KMS-11 (cell line): Measurements from ENCODE around the gene SLC35E3.

Experiments used
- H2AFZ ChIP-seq: fragments of 200-600 bp; sonication (generic); 2 replicates; pipeline ENCODE4 v1.6.1; 2016; ENCODE audit warnings: antibody characterized with exemption, mixed run types, low read depth
- H3K27ac ChIP-seq: fragments of 200-600 bp; sonication (generic); 2 replicates; pipeline ENCODE4 v1.6.1; 2016; ENCODE audit warnings: mild to moderate bottlenecking, mixed run types
- H3K27me3 ChIP-seq: fragments of 200-600 bp; sonication (generic); 2 replicates; pipeline ENCODE4 v1.6.1; 2017; ENCODE audit warnings: mild to moderate bottlenecking, low read depth, mixed run types, moderate library complexity; ENCODE audit not compliant: insufficient read depth
- H3K36me3 ChIP-seq: fragments of 200-600 bp; sonication (generic); 2 replicates; pipeline ENCODE4 v1.6.1; 2017; ENCODE audit warnings: mild to moderate bottlenecking, mixed run types; ENCODE audit not compliant: insufficient read depth
- H3K4me1 ChIP-seq: fragments of 200-600 bp; sonication (generic); 2 replicates; pipeline ENCODE4 v1.6.1; 2016; ENCODE audit warnings: mild to moderate bottlenecking, low read depth, mixed run types; ENCODE audit not compliant: poor library complexity, severe bottlenecking
- H3K4me2 ChIP-seq: fragments of 200-600 bp; sonication (generic); 2 replicates; pipeline ENCODE4 v1.7.0; 2016; ENCODE audit warnings: mild to moderate bottlenecking, mixed run types
- H3K4me3 ChIP-seq: fragments of 200-600 bp; sonication (generic); IDR thresholded peaks from 2 replicates; pipeline ENCODE4 v1.6.1; 2017; ENCODE audit warnings: low read depth, low read length, mixed read lengths; ENCODE audit not compliant: insufficient read depth
- H3K79me2 ChIP-seq: fragments of 200-600 bp; sonication (generic); 2 replicates; pipeline ENCODE4 v1.6.1; 2016; ENCODE audit warnings: low read depth, mixed run types; ENCODE audit not compliant: insufficient read depth
- H3K9ac ChIP-seq: fragments of 200-600 bp; sonication (generic); 2 replicates; pipeline ENCODE4 v1.6.1; 2016; ENCODE audit warnings: mild to moderate bottlenecking, mixed run types
- H4K20me1 ChIP-seq: fragments of 200-600 bp; sonication (generic); 2 replicates; pipeline ENCODE4 v1.6.1; 2016; ENCODE audit warnings: mild to moderate bottlenecking, mixed run types; ENCODE audit not compliant: insufficient read depth
- CTCF ChIP-seq: fragments of 200-600 bp; sonication (generic); conservative IDR thresholded peaks from 2 replicates; pipeline ENCODE4 v1.6.1; 2017; ENCODE audit warnings: low read depth, mild to moderate bottlenecking, antibody characterized with exemption, low read length, moderate library complexity, mixed read lengths

Gene SLC35E3

DNA sequence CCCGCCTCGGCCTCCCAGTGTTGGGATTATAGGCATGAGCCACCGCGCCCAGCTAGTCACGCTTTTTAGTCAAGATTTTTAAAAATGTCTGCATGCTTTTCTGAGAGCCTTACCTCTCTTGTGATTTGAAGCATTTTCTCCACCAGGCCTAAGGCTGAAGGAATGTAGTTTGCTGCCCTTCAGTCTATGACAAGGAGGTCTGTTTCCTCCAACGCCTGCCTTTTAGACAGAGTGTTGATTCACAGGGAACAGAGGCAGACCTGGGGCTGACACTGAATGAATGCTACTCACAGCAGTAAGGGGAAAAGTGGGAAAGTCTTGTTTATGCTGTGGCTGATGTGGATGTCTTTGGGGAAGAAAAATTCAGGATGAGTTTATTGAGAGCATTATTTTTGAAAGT lies 34.8 kb downstream of the SLC35E3 start:
- Histone ChIP-seq H2AFZ (no peak overlapping the region), H3K27me3 (no peaks in the 10 kb centered on the region), H3K27ac (no peak overlapping the region), H4K20me1 (no peaks in the 10 kb centered on the region), H3K4me2 (no peak overlapping the region), H3K79me2 (no peaks in the 10 kb centered on the region), H3K36me3 (no peaks in the 10 kb centered on the region), H3K9ac (no peak overlapping the region), H3K4me3 (no peak overlapping the region), H3K4me1 (peaks cover 4% of the 10 kb centered on the region)
- TF ChIP-seq CTCF: no peak

DNA sequence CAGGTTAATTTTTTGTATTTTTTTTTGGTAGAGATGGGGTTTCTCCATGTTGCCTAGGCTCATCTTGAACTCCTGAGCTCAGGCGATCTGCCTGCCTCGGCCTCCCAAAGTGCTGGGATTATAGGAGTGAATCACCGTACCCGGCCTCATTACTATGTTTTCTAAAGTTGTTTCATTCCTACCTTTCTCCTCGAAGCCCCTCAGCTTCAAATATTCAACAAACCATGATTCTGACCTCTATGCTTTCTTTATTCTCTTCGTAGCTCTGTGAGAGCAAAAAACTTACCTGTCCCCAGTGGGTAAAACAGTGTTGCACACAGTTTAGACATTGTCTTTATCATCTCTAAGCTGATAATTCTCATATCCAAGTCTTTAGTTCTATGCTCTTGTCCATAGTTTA lies 35.8 kb downstream of the SLC35E3 start:
- H3K27ac ChIP-seq: no peak overlapping the region
- H3K4me3 ChIP-seq: no peak overlapping the region
- H3K36me3 ChIP-seq: no peaks in the 10 kb centered on the region
- H3K79me2 ChIP-seq: no peaks in the 10 kb centered on the region
- no peak overlapping the region for H3K9ac ChIP-seq
- TF ChIP-seq CTCF: no peak
- no peaks in the 10 kb centered on the region for H4K20me1 ChIP-seq
- H3K4me2 ChIP-seq: no peak overlapping the region
- peaks cover 4% of the 10 kb centered on the region for H3K4me1 ChIP-seq
- H2AFZ ChIP-seq: no peak overlapping the region
- H3K27me3 ChIP-seq: no peaks in the 10 kb centered on the region

DNA sequence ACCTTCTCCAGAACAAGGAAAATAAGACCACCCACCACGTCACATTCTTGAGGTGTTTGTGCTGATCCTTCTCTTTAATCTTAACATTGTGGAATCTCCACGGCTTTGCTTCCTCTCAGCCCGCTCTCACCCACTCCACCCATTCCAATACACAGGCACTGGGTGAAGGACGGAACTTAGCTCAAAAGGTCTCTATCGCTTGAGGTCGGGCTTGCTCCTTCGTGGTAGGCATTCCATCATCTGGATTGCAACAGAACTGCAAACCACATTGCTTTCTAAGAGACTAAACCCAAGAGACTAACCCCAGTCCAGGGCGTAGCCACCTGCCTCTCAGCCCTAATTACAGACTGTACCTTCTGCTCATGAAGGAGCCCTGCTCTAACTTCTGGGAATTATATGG lies 38.0 kb downstream of the SLC35E3 start:
- H3K27ac ChIP-seq: no peak overlapping the region

GRCh38 chr12:68785358-68785757 lies 39.4 kb downstream of the SLC35E3 start:
- Histone ChIP-seq H3K79me2 (no peaks in the 10 kb centered on the region), H3K27me3 (no peaks in the 10 kb centered on the region), H3K4me2 (no peak overlapping the region), H3K27ac (no peak overlapping the region), H3K4me3 (no peak overlapping the region), H2AFZ (no peak overlapping the region), H3K4me1 (no peaks in the 10 kb centered on the region), H3K36me3 (no peaks in the 10 kb centered on the region), H3K9ac (no peak overlapping the region), H4K20me1 (no peaks in the 10 kb centered on the region)
- TF ChIP-seq CTCF: no peak

More for the DNA sequence above, 38.0 kb downstream of the SLC35E3 start:
- Histone ChIP-seq H3K27me3 (no peaks in the 10 kb centered on the region), H3K36me3 (no peaks in the 10 kb centered on the region), H3K79me2 (no peaks in the 10 kb centered on the region), H3K4me2 (no peak overlapping the region), H4K20me1 (no peaks in the 10 kb centered on the region), H2AFZ (no peak overlapping the region), H3K4me1 (peaks cover 4% of the 10 kb centered on the region), H3K4me3 (no peak overlapping the region), H3K9ac (no peak overlapping the region)
- no peak for TF ChIP-seq CTCF

DNA sequence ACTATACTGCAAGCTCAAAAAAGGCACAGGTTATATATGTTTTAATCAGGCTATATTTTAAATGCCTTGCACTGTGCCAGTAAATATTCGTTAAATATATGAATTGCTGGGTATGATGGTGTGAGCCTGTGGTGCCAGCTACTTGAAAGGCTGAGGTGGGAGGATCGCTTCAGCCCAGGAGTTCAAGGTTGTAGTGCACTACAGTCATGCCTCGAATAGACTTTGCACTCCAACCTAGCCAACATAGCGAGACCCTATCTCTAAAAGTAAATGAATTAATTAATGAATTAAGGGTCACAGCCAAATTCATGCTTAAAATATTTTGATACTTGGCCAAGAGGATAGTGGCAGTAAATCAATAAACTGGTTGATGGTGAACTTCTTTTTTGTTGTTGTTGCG lies 39.8 kb downstream of the SLC35E3 start:
- Histone ChIP-seq H3K4me3 (no peak overlapping the region), H3K36me3 (no peaks in the 10 kb centered on the region), H4K20me1 (no peaks in the 10 kb centered on the region), H3K4me2 (no peak overlapping the region), H3K27me3 (no peaks in the 10 kb centered on the region), H2AFZ (no peak overlapping the region), H3K4me1 (no peaks in the 10 kb centered on the region), H3K79me2 (no peaks in the 10 kb centered on the region), H3K9ac (no peak overlapping the region), H3K27ac (no peak overlapping the region)
- TF ChIP-seq CTCF: no peak
